PC-9 (cell line): ENCODE data around the gene PPP2R5C.

ENCODE experiments used
- CTCF ChIP-seq: fragments of 200-600 bp; sonication (generic); conservative IDR thresholded peaks from 2 replicates; pipeline ENCODE4 v1.6.1; 2017; ENCODE audit warnings: mixed run types, antibody characterized with exemption, mild to moderate bottlenecking, moderate library complexity
- EZH2 ChIP-seq: fragments of 200-600 bp; sonication (generic); IDR thresholded peaks from 2 replicates; pipeline ENCODE4 v1.8.0; 2017; ENCODE audit warnings: antibody characterized with exemption, low read depth

DNA sequence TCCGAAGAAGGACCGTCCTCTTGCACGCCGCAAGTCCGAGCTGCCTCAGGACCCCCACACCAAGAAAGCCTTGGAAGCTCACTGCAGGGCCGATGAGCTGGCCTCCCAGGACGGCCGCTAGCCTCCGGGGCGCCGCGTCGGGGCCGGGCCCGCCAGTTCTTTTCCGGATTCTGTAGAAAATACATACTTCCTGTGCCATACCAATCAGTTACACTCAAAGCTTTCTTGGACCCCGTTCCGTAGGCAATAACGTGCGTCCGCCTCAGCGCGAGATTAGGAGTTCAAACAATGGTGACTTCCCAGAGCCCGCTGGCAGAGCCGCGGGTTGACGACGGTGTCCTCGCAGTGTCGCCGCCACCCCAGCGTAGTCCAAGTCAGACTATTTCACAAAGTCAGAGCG lies 163.6 kb downstream of the PPP2R5C start:
- TF ChIP-seq CTCF (no peak), EZH2 (no peak)
